ENCODE results near the gene CCL26. TPM values are rescaled to one million over a fixed set of nuclear protein-coding genes. Genes with fewer than 3 reads are reported as not detected.

The CCL26 gene
- total and polyA plus RNA-seq, 9 of the 15 experiments (the other 6 are each of a cell fraction or from before 2014, with no cell fraction given) = 2.3 to 26.8 (median 8.4) TPM

- no peak for TF ChIP-seq ATF1 (CRISPR knock-in tag; IDR thresholded peaks at IDR 0.05)
- TF ChIP-seq ATF1 (tag; IDR thresholded peaks at IDR 0.05) = no peak
- TF ChIP-seq ZNF217 (CRISPR knock-in tag; IDR thresholded peaks at IDR 0.05) = no peak
- no peak for TF ChIP-seq ELK3 (CRISPR knock-in tag; IDR thresholded peaks at IDR 0.05)
- TF ChIP-seq ZNF407 (IDR thresholded peaks at IDR 0.05; ENCODE audit: low read depth) = no peak
- no peak for TF ChIP-seq CHD2 (IDR thresholded peaks at IDR 0.05; ENCODE audit: low read depth, low read length)
- no peak for TF ChIP-seq NR4A1 (CRISPR knock-in tag; IDR thresholded peaks at IDR 0.05)
- TF ChIP-seq NR4A1 (tag; IDR thresholded peaks at IDR 0.05) = no peak
- TF ChIP-seq KAT7 (CRISPR knock-in tag; IDR thresholded peaks at IDR 0.05; ENCODE audit: borderline replicate concordance) = peak; percentile 50; the same call in 1 of the 2 replicates
- no peak for TF ChIP-seq BRF2 (IDR thresholded peaks at IDR 0.05; ENCODE audit: borderline replicate concordance, insufficient read depth, insufficient read length)
- TF ChIP-seq DEAF1 (CRISPR knock-in tag; IDR thresholded peaks at IDR 0.05) = no peak
- no peak for TF ChIP-seq MCM3 (IDR thresholded peaks at IDR 0.05)
- TF ChIP-seq ARID4B (CRISPR knock-in tag; IDR thresholded peaks at IDR 0.05) = peak; percentile 17
Observed at GRCh38 chr7:75738604-75738974, 33.4 kb downstream of the CCL26 start, which contains the start of gene HIP1 (continued).
